ENCODE results near the gene DAAM2. TPM values are rescaled to one million over a fixed set of nuclear protein-coding genes. Genes with fewer than 3 reads are reported as not detected.

The DAAM2 gene
- total RNA-seq, 6 experiments from 2014 or later = 1.6 to 9.8 (median 4.7) TPM

- WGBS (ENCODE audit: insufficient coverage, low coverage, low lambda C conversion rate, missing lambda C conversion rate) = 33% methylated on average over 1 of the region's 3 CpGs
- Histone ChIP-seq H3K9me3 (no peaks in the 10 kb centered on the region), H3K36me3 (no peaks in the 10 kb centered on the region), H3K27me3 (no peaks in the 10 kb centered on the region), H3K27ac (no peak overlapping the region), H3K4me3 (no peak overlapping the region), H3K4me1 (peaks cover 0 to 6% (median 0%) of the 10 kb centered on the region in 4 donors)
- DNase-seq (no peak), ATAC-seq (no peak)
- TF ChIP-seq POLR2A (IDR thresholded peaks at IDR 0.05) (no peak), CTCF (IDR thresholded peaks at IDR 0.05) (no peak)
- intact Hi-C loops (cut with DNase I) = no loop called here
Measured at GRCh38 chr6:39876826-39877225, 84.7 kb downstream of the DAAM2 start.

- H3K4me3 ChIP-seq = no peak overlapping the region
- H3K9me3 ChIP-seq = no peaks in the 10 kb centered on the region
- DNase-seq (peak in 1 of 3 donors; percentile 23), ATAC-seq (peak; percentile 28 to 77 (median 38))
- H3K27ac ChIP-seq = no peak overlapping the region
- no peaks in the 10 kb centered on the region for H3K27me3 ChIP-seq
- WGBS (ENCODE audit: insufficient coverage, low coverage, low lambda C conversion rate, missing lambda C conversion rate) = 50% methylated on average over 3 of the region's 3 CpGs
- H3K4me1 ChIP-seq = peaks cover 0 to 6% (median 0%) of the 10 kb centered on the region in 4 donors
- TF ChIP-seq CTCF (IDR thresholded peaks at IDR 0.05) (no peak), POLR2A (IDR thresholded peaks at IDR 0.05) (no peak)
- H3K36me3 ChIP-seq = no peaks in the 10 kb centered on the region
- intact Hi-C loops (cut with DNase I) = no loop called here
Measured at GRCh38 chr6:39879535-39879934, 87.4 kb downstream of the DAAM2 start.

- ATAC-seq (no peak), DNase-seq (no peak)
- TF ChIP-seq CTCF (IDR thresholded peaks at IDR 0.05) (no peak), POLR2A (IDR thresholded peaks at IDR 0.05) (no peak)
- no peak overlapping the region for H3K4me3 ChIP-seq
- intact Hi-C loops (cut with DNase I) = no loop called here
- H3K27me3 ChIP-seq = no peaks in the 10 kb centered on the region
- H3K4me1 ChIP-seq = peaks cover 0 to 6% (median 0%) of the 10 kb centered on the region in 4 donors
- 33% methylated on average over 3 of the region's 4 CpGs for WGBS (ENCODE audit: insufficient coverage, low coverage, low lambda C conversion rate, missing lambda C conversion rate)
- no peaks in the 10 kb centered on the region for H3K9me3 ChIP-seq
- H3K36me3 ChIP-seq = no peaks in the 10 kb centered on the region
- no peak overlapping the region for H3K27ac ChIP-seq
Measured at GRCh38 chr6:39880594-39880993, 88.4 kb downstream of the DAAM2 start.

- ATAC-seq = no peak
- TF ChIP-seq POLR2A (IDR thresholded peaks at IDR 0.05) = no peak
- no peak for TF ChIP-seq CTCF (IDR thresholded peaks at IDR 0.05)
- WGBS (ENCODE audit: insufficient coverage, low coverage, low lambda C conversion rate, missing lambda C conversion rate) = 71% methylated on average over 11 of the region's 16 CpGs
- intact Hi-C loops (cut with DNase I) = no loop called here
- Histone ChIP-seq H3K27ac (no peak overlapping the region), H3K4me1 (peaks cover 0 to 6% (median 0%) of the 10 kb centered on the region in 4 donors), H3K27me3 (no peaks in the 10 kb centered on the region), H3K4me3 (no peak overlapping the region), H3K9me3 (no peaks in the 10 kb centered on the region), H3K36me3 (no peaks in the 10 kb centered on the region)
- no peak for DNase-seq
Measured at GRCh38 chr6:39881851-39882530, 89.8 kb downstream of the DAAM2 start.

Measured in right lobe of liver (tissue), 6 donors.